PC-3 (cell line): ENCODE data around the gene VDR.

ENCODE experiments used
- CTCF ChIP-seq: fragments of 300-600 bp; sonication (generic); conservative IDR thresholded peaks from 2 replicates; pipeline ENCODE4 v1.5.1; 2017; ENCODE audit warnings: antibody characterized with exemption, low read depth, mild to moderate bottlenecking, low read length
- EZH2 ChIP-seq: fragments of 300-600 bp; sonication (generic); IDR thresholded peaks from one replicate; pipeline ENCODE4 v1.6.1; 2017; ENCODE audit warnings: antibody characterized with exemption, mild to moderate bottlenecking, low read length; ENCODE audit not compliant: unreplicated experiment

- no peak for TF ChIP-seq CTCF
- no peak for TF ChIP-seq EZH2
Observed at GRCh38 chr12:47896022-47896421, 8.8 kb downstream of the VDR start.
